GM21786 (cell line): ENCODE results near the gene A1BG.
"Not testable (repeated sequence)": the region's sequence is repeated elsewhere in the genome, so short reads cannot be mapped to it uniquely, and the experiment has no call there.

ENCODE experiments used
- ATAC-seq: cut with Tn5 transposase; IDR thresholded peaks from one replicate; pipeline ENCODE4 v1.9.1; 2021; ENCODE audit not compliant: unreplicated experiment

A1BG gene

DNA sequence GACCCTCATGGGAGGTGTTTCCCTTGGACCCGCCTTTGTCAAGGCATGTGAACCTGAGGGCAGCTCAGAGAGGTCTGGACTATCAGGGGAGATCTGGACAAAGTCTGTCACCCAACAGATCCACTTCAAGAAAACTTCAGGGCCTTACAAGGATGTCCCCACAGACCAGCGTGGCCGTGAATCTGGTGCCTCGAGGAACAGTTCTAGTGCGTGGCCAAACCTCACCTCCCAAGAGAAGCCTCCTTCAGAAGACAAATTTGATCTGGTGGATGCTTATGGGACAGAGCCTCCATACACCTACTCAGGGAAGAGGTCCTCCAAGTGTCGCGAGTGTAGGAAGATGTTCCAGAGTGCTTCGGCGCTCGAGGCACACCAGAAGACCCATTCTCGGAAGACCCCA is 15.0 kb downstream of the A1BG start:
- no peak for ATAC-seq

DNA sequence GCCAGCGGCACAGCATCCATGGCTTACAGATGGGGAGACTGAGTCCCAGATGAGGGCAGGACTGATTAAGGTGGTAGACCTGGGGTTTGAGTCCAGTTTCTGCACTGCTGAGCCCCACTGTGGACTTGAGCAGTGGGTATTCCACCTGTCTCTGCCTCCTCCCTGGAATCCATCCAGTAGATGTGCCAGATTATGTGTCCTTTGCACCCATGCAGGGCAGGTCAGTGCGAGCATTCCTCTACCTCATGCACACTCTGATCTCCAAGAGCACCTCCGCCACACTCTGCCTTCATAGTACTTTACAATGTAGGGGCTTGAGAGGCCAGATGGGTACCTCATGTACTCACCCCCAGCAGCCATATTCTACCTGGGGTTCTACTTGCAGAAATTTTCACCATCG is 16.5 kb downstream of the A1BG start:
- ATAC-seq, result no peak

DNA sequence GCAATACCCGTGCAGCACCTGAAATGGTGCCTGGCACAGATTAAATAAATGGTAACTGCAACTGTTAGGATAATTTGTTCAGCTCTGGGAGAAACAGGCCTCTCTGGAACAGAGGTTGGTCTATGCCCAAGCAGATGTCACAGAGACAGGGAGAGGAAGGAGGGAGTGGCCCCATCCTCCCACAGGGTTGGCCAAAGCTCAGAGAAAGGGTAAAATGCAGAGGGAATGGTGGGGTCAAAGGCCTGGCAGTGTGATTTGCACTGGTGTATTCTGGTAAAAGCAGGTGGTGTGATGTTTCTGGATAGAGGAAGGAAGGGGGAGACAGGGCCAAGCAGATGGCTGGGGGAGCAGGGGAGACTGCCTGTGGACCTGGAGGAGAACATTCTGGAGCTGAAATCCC is 17.1 kb downstream of the A1BG start:
- ATAC-seq, result no peak

DNA sequence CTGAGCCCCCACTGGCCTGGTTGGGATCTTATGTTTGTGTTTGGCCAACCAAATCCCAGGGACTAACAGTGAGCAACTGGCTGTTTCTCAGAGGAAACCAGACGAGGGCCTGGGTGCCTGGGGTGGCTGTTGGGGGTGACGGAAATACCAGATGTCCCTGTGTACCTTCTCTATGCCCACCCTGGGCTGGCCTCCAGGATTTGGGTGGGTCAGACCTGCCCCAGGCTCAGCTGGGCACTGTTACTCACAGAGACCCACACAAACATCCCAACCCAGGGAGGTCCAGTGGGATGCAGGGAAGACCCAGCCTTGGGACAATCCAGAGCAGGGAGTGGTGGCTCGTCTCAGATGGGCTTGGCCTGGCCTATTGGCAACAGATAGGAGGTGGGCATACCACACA is 17.7 kb downstream of the A1BG start:
- no peak for ATAC-seq

DNA sequence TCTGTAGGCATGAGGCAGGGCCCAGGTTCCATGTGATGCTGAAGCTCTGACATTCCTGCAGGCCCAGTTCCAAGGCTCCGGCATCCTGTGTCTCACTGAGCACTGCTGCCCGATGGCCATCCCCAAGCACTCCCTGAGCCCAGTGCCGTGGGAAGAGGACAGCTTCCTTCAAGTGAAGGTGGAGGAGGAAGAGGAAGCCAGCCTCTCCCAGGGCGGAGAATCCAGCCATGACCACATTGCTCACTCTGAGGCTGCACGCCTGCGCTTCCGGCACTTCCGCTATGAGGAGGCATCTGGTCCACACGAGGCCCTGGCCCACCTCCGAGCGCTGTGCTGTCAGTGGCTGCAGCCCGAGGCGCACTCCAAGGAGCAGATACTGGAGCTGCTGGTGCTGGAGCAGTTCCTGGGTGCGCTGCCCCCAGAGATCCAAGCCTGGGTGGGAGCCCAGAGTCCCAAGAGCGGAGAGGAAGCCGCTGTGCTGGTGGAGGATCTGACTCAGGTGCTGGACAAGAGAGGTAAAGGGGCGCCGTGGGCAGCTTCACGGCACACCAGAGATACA is 18.5 kb downstream of the A1BG start:
- no peak for ATAC-seq

DNA sequence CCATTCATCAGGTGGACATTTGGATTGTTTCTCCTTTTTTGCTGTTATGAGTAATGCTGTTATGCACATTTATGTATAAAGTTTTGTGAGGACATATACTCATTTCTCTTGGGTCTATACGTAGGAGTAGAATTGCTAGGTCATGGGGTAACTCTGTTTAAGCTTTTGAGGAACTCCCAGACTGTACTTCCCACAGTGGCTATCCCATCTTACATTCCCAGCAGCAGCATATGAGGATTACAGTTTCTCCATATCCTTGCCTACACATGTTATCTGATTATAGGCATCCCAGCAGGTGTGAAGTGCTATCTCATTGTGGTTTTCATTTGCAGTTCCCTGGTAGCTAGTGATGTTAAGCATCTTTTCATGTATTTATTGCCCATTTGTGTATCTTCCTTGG is 20.6 kb downstream of the A1BG start:
- ATAC-seq, result no peak

DNA sequence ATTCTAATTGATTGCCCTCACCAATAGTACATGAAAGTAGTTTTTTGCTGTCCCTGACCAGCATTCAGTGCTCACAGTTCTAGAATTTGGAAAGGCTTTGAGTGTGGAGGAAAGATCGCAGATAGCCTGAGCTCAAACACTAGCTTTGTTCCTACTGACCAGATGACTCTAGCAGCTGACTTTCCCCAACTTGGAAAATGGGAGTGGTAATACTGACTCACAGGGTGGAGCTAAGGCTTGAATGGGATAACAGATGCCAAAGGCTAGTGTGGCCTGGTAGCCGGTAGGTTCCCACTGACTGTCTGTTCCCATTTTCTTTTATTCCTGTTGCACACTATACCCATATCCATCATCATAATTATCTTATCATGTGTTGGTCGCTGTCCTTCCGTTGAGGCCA is 22.8 kb downstream of the A1BG start:
- ATAC-seq, result no peak

DNA sequence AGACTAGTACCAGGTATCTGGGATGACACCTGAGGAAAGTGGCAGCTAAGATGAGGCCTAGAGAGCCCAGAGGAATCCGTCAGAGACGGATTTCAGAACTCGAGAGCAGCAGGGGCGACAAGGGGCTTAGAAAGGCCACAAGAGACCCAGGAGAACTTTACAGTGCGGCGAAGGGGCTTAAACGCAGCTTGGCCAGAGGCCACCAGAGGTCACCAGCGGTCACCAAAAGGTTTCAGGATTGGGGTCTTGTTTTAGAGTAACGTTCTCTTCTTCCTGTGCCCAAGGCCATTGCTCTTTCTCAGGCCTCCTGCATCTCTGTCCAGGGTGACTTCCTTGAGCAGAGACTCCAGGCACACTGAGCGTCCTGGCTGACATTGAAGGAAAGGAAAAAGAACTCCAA is 24.3 kb downstream of the A1BG start:
- ATAC-seq, result no peak

DNA sequence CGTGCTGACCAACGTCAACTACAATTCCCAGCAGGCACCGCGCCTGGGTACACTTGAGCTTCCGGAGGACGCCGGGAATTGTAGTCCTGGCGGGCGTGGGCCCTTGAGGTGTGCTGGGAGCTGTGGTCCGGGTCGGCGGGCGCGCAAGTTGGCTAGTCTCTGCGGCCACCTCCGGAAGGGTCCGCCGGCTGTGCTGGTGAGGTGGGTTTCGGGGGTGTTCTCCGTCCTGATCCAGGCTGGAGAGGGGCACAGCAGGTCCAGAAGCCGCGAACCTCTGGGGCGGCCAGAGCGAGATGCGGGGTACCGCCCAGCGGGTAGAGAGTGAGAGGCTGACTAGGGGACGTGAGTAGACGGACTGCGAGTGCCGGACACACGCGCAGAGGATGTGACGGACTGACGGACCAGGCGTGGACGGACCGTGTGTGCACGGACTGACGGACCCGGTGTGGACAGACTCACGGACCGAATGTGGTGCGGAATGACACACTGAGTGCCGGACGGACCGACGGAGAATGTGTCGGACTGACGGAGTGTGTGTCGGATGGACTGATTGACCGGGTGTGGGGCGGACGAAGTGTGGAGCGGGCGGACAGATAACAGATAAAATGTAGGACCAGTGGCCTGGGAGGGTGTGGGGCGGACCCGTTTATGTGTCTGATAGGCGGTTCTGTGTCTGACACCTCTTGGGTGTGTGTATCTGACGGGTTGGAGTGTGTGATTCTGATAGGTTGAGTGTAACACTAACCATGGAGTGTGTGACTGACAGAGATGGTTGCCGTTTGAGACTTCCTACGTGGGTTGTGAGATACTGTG is 26.2 kb downstream of the A1BG start, which contains the start of gene ZSCAN22:
TSS of gene ZSCAN22 (plus strand) at position 81 of the 813 bp plus-strand sequence. CDS start 7,809 bp downstream, outside the sequence.
- ATAC-seq, result peak; percentile 83

DNA sequence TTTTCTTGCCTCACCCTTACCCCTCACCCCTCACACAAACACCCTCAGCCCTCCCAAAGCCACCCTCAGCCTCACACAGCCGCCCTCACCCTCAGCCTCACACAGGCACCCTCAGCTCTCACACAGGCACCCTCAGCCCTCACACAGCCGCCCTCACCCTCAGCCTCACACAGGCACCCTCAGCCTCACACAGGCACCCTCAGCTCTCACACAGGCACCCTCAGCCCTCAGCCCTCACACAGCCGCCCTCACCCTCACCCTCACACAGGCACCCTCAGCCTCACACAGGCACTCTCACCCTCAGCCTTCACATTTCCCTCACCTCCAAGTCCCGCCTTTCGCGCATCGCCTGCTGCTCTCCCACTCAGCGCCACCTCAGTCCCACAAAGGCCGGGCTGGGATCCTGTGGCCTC is 26.8 kb downstream of the A1BG start:
- ATAC-seq, result no peak

DNA sequence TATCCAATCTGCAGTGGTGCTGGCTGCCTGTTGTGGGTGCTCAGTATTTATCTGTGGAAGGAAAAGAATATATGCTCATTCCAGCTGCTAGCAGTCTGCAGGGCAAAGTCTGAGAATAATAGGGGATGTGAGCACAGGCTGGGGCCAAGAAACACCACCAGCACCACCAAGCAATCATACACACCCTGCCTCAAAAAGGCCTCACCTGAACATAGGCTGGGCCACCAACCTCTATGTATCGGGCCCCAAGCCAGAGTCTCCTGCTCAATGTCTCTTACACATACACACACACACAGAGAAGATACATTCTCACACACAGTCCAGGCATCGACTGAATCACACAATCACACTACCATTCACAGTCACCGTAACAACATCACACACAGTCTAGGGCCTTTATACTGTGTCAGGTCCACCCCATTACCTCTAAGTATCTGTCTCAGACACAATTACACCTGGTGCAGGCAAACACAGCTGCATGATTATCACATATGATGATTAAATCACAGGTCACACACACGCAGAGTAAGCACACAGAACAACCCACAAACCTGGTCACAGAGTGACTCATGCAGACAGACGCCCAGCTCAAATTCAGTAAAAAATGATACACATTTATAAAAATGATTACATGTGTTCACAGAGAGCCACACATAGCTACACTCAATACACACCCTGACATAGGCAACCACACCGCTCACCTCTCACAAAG is 27.8 kb downstream of the A1BG start:
- no peak for ATAC-seq

DNA sequence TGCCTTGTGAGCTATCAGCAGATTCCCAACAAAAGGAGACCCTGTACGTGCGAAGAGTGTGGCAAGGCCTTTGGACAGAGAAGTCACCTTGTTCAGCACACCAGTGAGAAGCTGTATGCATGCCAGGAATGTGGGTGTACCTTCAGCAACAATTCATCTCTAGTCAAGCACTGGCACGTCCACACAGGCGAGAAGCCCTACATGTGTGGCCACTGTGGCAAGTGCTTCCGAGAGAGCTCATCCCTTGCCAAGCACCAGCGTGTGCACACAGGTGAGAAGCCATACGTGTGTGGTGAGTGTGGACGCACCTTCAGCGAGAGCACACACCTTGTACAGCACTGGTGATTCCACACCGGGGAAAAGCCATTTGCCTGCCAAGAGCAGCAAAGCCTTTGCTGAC is 34.1 kb downstream of the A1BG start:
- no peak for ATAC-seq

DNA sequence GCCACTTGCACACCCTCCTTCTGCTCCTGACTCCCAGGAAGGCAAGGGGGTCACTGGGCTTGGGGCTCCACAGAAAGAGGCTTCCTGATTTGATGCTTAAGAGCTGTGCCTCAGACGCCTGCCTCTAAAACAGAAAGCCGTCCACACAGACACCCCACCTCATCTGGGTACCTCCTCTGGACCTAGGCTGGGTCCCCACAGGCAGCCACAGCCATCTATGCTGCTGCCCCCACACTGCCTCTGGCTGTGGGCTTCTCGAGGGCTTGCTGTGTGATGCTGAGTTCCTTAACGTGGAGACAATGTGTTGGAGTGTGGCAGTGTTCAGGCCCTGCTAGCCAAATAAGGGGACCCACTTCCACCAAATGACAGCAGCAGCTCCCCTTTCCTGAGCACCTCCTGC is 35.0 kb downstream of the A1BG start:
- no peak for ATAC-seq

DNA sequence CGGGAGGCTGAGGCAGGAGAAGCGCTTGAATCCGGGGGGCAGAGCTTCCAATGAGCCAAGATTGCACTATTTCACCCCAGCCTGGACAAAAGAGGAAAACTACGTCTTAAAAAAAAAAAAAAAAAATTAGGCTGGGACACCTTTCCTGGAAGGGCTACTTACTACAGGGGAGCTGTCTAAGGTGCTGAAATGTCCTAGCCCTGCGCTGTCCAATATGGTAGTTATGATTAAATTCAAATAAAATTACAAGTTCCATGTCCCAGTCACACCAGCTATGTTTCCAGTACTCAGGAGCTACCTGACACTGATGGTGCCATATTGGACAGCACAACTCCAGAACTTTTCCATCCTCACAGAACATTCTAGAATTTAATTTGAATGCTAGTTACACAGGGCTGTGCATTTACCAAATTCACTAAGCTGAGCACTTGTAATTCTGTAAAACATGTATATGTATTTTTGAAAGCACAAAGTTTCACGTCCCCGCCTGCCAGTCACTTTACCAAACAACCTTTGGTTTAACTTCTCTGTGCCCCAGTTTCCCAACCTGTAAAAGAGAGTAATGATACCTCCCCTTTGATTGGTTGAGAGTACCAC is 35.7 kb downstream of the A1BG start:
- ATAC-seq, result no peak

DNA sequence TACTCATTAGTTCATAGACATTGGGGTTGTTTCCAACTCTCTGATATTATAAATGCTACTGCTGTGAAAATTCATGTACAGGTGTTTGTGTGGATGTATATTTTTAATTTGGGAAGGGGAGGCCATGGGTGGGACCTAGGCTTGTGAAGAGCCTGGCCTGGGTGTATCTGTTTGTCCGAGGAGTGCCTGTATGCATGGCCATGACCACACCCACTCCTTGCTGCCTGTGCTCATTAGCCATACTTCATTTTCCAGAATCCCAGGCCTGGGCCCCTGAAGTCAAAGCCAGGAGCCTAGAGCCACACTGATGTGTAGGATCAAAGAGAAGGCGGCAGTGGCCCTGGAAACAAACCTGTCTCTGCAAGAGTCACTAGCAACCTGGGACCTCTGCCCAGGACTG is 37.7 kb downstream of the A1BG start:
- no peak for ATAC-seq

DNA sequence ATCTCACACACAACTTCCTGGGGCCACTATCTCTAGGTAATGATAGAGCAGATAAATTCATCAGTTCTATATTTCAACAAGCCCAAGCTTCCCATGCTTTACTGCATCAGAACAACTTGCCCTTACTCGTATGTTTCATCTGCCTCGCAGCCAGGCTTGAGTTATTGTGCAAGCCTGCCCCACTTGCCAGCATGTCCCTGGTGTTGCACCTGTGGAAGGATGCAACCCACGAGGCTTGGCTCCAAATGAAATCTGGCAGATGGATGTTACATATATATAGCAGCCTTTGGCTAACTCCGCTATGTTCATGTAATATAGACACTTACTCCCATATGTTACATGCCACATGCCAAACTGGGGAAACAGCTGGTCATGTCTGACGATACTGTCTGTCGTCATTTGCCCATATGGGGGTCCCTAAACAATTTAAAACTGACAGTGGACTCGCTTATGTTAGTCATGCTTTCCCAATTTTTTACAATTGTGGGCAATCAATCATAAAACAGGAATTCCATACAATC is 41.9 kb downstream of the A1BG start:
- no peak for ATAC-seq

DNA sequence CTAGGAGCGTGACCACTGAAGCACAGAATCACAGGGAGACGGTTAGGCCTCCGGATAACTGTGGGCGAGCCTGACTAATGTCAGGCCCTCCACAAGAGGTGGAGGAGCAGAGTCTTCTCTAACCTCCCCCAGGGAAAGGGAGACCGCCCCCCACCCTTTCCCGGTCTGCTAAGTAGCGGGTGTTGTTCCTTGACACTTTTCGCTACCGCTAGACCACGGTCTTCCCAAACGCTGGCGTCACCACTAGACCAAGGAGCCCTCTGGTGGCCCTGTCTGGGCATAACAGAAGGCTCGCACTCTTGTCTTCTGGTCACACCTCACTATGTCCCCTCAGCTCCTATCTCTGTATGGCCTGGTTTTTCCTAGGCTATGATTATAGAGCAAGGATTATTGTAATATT is 42.6 kb downstream of the A1BG start:
- not testable (repeated sequence) for ATAC-seq

DNA sequence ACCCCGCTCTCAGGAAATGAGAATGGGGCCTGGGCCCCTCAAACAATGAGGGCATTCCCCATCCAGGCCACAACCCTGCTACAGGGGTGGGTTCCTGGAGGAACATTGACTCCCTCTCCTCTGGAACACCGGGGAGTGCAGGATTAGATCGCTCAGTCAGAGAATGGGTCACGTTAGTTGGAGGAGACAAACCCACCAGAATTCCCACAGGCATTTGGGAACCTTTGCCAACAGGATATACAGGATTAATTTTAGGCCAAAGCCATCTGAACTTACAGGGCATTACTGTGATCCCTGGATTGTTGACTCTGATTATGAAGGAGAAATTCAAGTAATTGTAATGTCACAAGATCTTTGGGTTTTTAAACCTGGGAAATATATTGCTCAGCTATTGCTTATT is 45.6 kb downstream of the A1BG start:
- ATAC-seq, result no peak

DNA sequence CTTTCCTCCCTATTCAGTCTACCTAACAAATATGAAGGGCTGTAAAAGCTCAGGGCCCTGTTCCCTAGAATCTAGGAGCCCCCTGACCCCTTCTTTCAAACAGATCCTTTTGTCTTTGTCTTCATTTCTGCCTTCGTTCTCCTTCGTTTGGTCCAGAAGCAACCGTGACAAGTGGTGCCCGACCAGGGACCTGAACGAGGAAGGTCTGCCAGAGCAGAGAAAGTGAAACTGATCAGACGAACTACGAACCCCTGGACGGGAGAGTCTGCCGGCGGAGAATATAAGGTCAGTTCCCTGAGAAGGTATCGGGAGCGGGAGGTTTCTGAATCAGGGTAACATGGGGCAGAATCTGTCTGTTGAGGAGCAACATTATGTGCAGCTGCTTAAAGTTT is 47.4 kb downstream of the A1BG start:
- no peak for ATAC-seq

DNA sequence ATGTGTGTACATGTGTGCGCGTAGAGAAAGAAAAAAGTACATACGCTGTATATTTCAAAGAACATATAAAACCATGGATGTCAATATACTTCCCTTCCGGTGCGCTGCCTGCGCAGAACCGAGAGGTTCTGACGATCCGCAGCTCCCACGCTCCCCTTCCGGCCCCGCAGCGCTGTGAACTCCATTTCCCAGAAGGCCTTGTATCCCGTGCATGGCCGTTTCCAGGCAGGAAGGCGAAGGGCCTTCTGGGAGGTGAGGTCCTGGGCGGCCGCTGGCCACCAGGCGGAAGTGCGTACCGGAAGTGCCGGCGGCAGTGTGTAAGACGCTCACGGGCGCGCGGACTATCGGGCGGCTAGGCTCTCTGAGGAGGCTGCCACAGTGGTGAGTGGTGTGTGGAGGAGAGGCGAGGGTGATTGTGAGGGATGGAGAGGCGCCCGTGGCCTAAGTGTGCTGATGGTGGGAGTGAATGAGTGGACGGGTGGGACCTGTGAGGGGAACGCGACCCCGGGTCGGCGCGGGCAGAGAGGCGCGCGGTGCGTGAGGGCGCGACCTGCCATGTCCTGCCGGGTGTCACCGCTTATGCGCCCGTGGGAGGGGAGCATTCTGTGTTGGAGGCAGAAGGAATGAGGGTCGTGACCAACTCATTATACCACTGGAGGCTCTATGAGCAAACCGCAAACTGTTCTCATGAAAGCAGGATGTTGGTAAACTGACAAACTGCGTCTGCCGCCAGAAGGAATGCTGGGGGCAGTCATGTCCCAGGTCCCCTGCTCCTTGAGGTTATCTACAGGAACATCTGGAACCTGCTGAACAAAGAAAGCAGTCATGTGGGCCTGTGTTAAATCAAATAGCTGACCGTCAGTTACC is 48.0 kb downstream of the A1BG start, which contains the start of gene ERVK3-1:
TSS of gene ERVK3-1 (plus strand) at position 313 of the 867 bp plus-strand sequence. CDS start 6,792 bp downstream, outside the sequence.
- peak; percentile 95 for ATAC-seq

DNA sequence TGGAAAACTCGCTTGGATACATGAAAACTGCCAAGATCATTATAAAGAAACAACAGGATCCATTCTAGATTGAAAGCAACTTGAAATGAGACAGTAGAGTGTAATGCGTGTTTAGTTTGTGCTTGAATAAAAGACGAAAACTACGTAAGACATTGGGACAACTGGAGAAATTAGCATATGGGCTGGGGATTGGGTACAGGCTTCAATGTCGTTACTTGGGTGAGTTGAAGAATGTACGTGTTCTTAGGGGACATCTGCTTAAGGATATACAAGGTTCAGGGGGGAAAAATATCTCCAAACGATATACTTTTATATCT is 48.6 kb downstream of the A1BG start:
- ATAC-seq, result no peak
